A549 (cell line): ENCODE measurements around the gene SGCA.

Experiments used
- BHLHE40 ChIP-seq: IDR thresholded peaks from 2 replicates; pipeline ENCODE4 v1.6.1; 2012; ENCODE audit warnings: low read depth, low read length, inconsistent platforms
- EP300 ChIP-seq, 2 experiments: fragments of >200 bp; sonication (Bioruptor Twin); formaldehyde crosslinking; IDR thresholded peaks; 2 replicates in 1 of 2; 3 replicates in 1 of 2; pipeline ENCODE4 v1.6.1; 2016 to 2017
- HDAC2 ChIP-seq: fragments of 200-600 bp; sonication (generic); IDR thresholded peaks from 2 replicates; pipeline ENCODE4 v1.6.1; 2016
- KDM1A ChIP-seq: fragments of 200-600 bp; sonication (generic); IDR thresholded peaks from 2 replicates; pipeline ENCODE4 v1.6.1; 2016; ENCODE audit warnings: low read depth, mild to moderate bottlenecking
- POLR2A ChIP-seq: IDR thresholded peaks from 2 replicates; pipeline ENCODE4 v1.6.1; 2012; ENCODE audit warnings: mild to moderate bottlenecking, low read length
- POLR2AphosphoS2 ChIP-seq: conservative IDR thresholded peaks from 2 replicates; pipeline ENCODE4 v1.6.1; 2012; ENCODE audit warnings: low read length, improper control_type of control experiment, inconsistent platforms
- RAD21 ChIP-seq, 2 experiments: fragments of >200 bp in 1 of 2; sonication (Bioruptor Twin) in 1 of 2; formaldehyde crosslinking in 1 of 2; IDR thresholded peaks in 1 of 2; conservative IDR thresholded peaks in 1 of 2; 2 replicates in 1 of 2; 3 replicates in 1 of 2; pipeline ENCODE4 v1.6.1; 2012 to 2018; ENCODE audit warnings: inconsistent platforms in 1 of 2
- SMC3 ChIP-seq: fragments of >200 bp; sonication (Bioruptor Twin); formaldehyde crosslinking; IDR thresholded peaks from 3 replicates; pipeline ENCODE4 v1.6.1; 2018; ENCODE audit warnings: inconsistent platforms
- TP53 ChIP-seq: fragments of 250-450 bp; sonication (Bioruptor Pico); IDR thresholded peaks from 2 replicates; pipeline ENCODE4 v1.5.0; 2021; ENCODE audit warnings: mild to moderate bottlenecking, moderate library complexity
- ZNF302 ChIP-seq: fragments of 250-450 bp; sonication (Bioruptor Pico); IDR thresholded peaks from 2 replicates; pipeline ENCODE4 v1.9.0; 2021; ENCODE audit warnings: inconsistent platforms, mild to moderate bottlenecking, moderate library complexity
- TF ChIP-seq, protein P1 (sequence below): fragments of >200 bp; sonication (Bioruptor Twin); formaldehyde crosslinking; IDR thresholded peaks from 3 replicates; pipeline ENCODE4 v1.5.1; 2016

DNA sequence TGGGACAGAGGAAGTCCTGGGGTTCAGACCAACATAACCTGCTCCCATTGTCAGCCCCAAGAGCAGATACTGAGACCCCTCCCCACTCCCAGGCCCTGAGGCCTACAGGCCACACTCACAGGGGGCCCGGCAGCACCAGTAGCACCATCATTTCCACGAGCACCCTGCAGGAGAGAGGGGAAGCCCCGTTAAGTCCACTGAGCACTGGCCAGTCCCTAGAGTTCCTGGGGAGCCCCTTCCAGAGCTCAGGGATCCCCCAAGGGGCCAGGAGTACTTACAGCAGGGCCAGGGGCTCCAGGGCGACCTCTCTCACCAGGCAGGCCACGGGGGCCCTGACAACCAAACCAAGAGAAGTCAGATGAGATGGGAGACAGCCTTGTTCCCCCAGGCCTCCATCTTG lies 30.2 kb downstream of the SGCA start:
- TF ChIP-seq, protein P1, sequence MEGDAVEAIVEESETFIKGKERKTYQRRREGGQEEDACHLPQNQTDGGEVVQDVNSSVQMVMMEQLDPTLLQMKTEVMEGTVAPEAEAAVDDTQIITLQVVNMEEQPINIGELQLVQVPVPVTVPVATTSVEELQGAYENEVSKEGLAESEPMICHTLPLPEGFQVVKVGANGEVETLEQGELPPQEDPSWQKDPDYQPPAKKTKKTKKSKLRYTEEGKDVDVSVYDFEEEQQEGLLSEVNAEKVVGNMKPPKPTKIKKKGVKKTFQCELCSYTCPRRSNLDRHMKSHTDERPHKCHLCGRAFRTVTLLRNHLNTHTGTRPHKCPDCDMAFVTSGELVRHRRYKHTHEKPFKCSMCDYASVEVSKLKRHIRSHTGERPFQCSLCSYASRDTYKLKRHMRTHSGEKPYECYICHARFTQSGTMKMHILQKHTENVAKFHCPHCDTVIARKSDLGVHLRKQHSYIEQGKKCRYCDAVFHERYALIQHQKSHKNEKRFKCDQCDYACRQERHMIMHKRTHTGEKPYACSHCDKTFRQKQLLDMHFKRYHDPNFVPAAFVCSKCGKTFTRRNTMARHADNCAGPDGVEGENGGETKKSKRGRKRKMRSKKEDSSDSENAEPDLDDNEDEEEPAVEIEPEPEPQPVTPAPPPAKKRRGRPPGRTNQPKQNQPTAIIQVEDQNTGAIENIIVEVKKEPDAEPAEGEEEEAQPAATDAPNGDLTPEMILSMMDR: no peak
- TF ChIP-seq POLR2A (no peak), BHLHE40 (no peak), POLR2AphosphoS2 (no peak), KDM1A (no peak), SMC3 (no peak), TP53 (no peak), EP300 (IDR thresholded peaks at IDR 0.05) (no peak), HDAC2 (no peak), ZNF302 (CRISPR knock-in tag) (no peak), RAD21 (conservative IDR thresholded peaks at IDR 0.05 in 1 of 2, IDR thresholded peaks at IDR 0.05 in 1 of 2) (no peak)
